Right lobe of liver (tissue), 6 donors: Measurements from ENCODE around the gene CRTC1. TPM values are rescaled to one million over a fixed set of nuclear protein-coding genes. Genes with fewer than 3 reads are reported as not detected.
A peak's percentile ranks its signal among the peaks of the same experiment; 100 is the strongest.
"Not testable (repeated sequence)": the region's sequence is repeated elsewhere in the genome, so short reads cannot be mapped to it uniquely, and the experiment has no call there.

Source experiments
- ATAC-seq, 4 donors: fragments of 200-7000 bp; cut with Tn5 transposase; one replicate each; pipeline ENCODE4 v1.9.1; 2020; ENCODE audit warnings: mild to moderate bottlenecking in 4 of 4, moderate library complexity in 4 of 4
- DNase-seq, 3 donors: peaks; one replicate each; pipeline ENCODE4 v3.0.0-alpha.2; 2020
- H3K27ac ChIP-seq, 3 donors: fragments of 200-600 bp; one replicate each; pipeline ENCODE4 v1.8.0; 2022
- H3K27me3 ChIP-seq, 2 donors: fragments of 200-600 bp; one replicate each; pipeline ENCODE4 v1.8.0; 2022
- H3K36me3 ChIP-seq, 4 donors: fragments of 200-600 bp; sonication (generic) in 1 of 4; one replicate each; pipeline versions ENCODE4 v1.5.1 to v1.8.0; 2017 to 2022; ENCODE audit warnings: control low read depth in 1 of 4
- H3K4me1 ChIP-seq, 4 donors: fragments of 200-600 bp; sonication (generic) in 1 of 4; one replicate each; pipeline versions ENCODE4 v1.5.1 to v1.8.0; 2017 to 2022; ENCODE audit warnings: control low read depth in 1 of 4
- H3K4me3 ChIP-seq, 3 donors: fragments of 200-600 bp; one replicate each; pipeline ENCODE4 v1.8.0; 2022
- H3K9me3 ChIP-seq, 4 donors: fragments of 200-600 bp; sonication (generic) in 1 of 4; one replicate each; pipeline versions ENCODE4 v1.5.1 to v1.8.0; 2017 to 2022; ENCODE audit warnings: control low read depth in 1 of 4
- CTCF ChIP-seq, 4 donors: fragments of 200-600 bp in 3 of 4; fragments of 450-650 bp in 1 of 4; IDR thresholded peaks; one replicate each; pipeline versions ENCODE4 v1.5.1 to v1.8.0; 2016 to 2022; ENCODE audit warnings: antibody characterized with exemption in 4 of 4, mild to moderate bottlenecking in 2 of 4
- POLR2A ChIP-seq: fragments of 450-650 bp; IDR thresholded peaks from one replicate; pipeline ENCODE4 v1.6.1; 2017; ENCODE audit warnings: antibody characterized with exemption, mild to moderate bottlenecking
- WGBS: methylation state at CpG from one replicate; pipeline ENCODE4 v1.1.6; 2018; ENCODE audit warnings: low coverage, low lambda C conversion rate; ENCODE audit not compliant: insufficient coverage; ENCODE audit errors: missing lambda C conversion rate; 5-methylcytosine and 5-hydroxymethylcytosine counted together
- intact Hi-C, 2 donors: fragments of 100-400 bp; cut with DNase I; formaldehyde crosslinking; loops; one replicate each; pipeline versions ENCODE4 v1.11.2 to v1.14.1; 2022
- total RNA-seq, 6 experiments: library from RNA; depleted of rRNA in 2 of 6; stranded (reverse); fragments of >200 nt in 2 of 6; fragmentation: NEBNext Ultra II Directional in 3 of 6; extraction: Animal tissue kit (Norgen Biotek cat#: 25700) in 3 of 6; gene quantifications; one replicate each; pipeline versions ENCODE4 v1.1.0 to v1.2.4, GENCODE V29; 2016 to 2023
- donor health status: DM: no; HTN: yes; CAD: no.
- donor health status: DM: no; HTN: no; CAD: no.
- donor health status: DM: no; HTN: no; CAD: no.
- donor health status: DM: no; HTN: yes; CAD: no.
- donor health status: DM: no; HTN: yes; CAD: no.

The CRTC1 gene
- total RNA-seq, 6 experiments from 2014 or later = 1.7 to 7.2 (median 4.9) TPM

- Histone ChIP-seq H3K4me1 (peaks cover 0 to 6% (median 0%) of the 10 kb centered on the region in 4 donors), H3K36me3 (no peaks in the 10 kb centered on the region), H3K27me3 (no peaks in the 10 kb centered on the region), H3K4me3 (no peak overlapping the region), H3K9me3 (no peaks in the 10 kb centered on the region), H3K27ac (no peak overlapping the region)
- no peak for DNase-seq
- ATAC-seq = no peak
- intact Hi-C loops = no loop called here
- 97% methylated on average over 6 of the region's 7 CpGs for WGBS
- TF ChIP-seq CTCF (IDR thresholded peaks at IDR 0.05) = no peak
Measured at GRCh38 chr19:18676692-18677091, 6.8 kb upstream of the CRTC1 start.

- H3K4me1 ChIP-seq = peaks cover 0 to 6% (median 0%) of the 10 kb centered on the region in 4 donors
- 74% methylated on average over 12 of the region's 13 CpGs for WGBS
- H3K9me3 ChIP-seq = no peaks in the 10 kb centered on the region
- TF ChIP-seq POLR2A = no peak
- no peak for TF ChIP-seq CTCF (IDR thresholded peaks at IDR 0.05)
- H3K27me3 ChIP-seq = no peaks in the 10 kb centered on the region
- no peak for DNase-seq
- intact Hi-C loops = no loop called here
- ATAC-seq = no peak
- H3K36me3 ChIP-seq = no peaks in the 10 kb centered on the region
- no peak overlapping the region for H3K4me3 ChIP-seq
- H3K27ac ChIP-seq = no peak overlapping the region
Measured at GRCh38 chr19:18677156-18677555, 6.3 kb upstream of the CRTC1 start.

DNA sequence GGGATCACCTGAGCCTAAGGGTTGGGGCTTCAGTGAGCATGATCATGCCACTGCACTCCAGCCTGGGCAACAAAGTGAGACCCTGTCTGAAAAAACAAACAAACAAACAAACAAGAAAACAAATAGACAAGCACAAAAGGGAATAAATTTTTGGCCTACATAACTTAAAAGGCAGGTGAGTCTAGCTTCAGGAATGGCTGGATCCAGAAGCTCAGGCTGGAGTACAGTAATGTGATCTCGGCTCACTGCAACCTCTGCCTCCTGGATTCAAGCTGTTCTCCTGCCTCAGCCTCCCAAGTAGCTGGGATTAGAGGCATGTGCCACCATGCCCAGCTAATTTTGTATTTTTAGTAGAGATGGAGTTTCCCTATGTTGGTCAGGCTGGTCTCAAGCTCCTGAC lies 3.3 kb upstream of the CRTC1 start:
- ATAC-seq, H3K27me3 ChIP-seq, H3K9me3 ChIP-seq, H3K36me3 ChIP-seq, H3K4me3 ChIP-seq, intact Hi-C loops, DNase-seq, H3K27ac ChIP-seq: not testable (repeated sequence)
- no CpG with 5 or more reads among the region's 1 CpG for WGBS
- peaks cover 0 to 22% (median 0%) of the 10 kb centered on the region in 4 donors for H3K4me1 ChIP-seq

DNA sequence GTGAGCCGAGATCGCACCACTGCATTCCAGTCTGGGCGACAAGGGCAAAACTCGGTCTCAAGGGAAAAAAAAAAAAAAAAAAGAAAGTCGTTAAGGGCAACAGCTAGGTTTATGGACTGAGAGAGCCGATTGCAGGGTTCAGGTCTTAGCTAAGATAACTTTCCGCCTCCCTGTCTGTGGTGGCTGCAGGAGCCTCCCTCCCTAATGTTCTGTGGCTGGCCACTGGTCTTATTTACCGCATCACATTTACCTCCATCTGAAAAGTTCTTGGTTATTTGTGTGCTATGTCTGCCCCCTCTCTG lies 722 bp upstream of the CRTC1 start:
- no peak for ATAC-seq

More for the DNA sequence above, 722 bp upstream of the CRTC1 start:
- intact Hi-C loops = no loop called here
- Histone ChIP-seq H3K4me1 (peaks cover 0 to 30% (median 0%) of the 10 kb centered on the region in 4 donors), H3K36me3 (no peaks in the 10 kb centered on the region), H3K4me3 (peak overlapping the region; percentile 48 to 63 (median 55)), H3K27ac (no peak overlapping the region), H3K27me3 (no peaks in the 10 kb centered on the region), H3K9me3 (no peaks in the 10 kb centered on the region)
- TF ChIP-seq CTCF (IDR thresholded peaks at IDR 0.05) (no peak), POLR2A (no peak)
- 43% methylated on average over 6 of the region's 8 CpGs for WGBS
- DNase-seq = no peak
